HCT116 (cell line): ENCODE results near the gene DOK7. TPM values are rescaled to one million over a fixed set of nuclear protein-coding genes. Genes with fewer than 3 reads are reported as not detected.

ENCODE experiments used
- ATAC-seq: fragments of 200-7000 bp; cut with Tn5 transposase; 2 replicates; pipeline ENCODE4 v1.9.1; 2020; ENCODE audit warnings: mild to moderate bottlenecking, moderate library complexity
- BruUV-seq: library from RNA; stranded (reverse); fragments of 400-500 nt; replicated peaks from 2 replicates; lab custom pipeline; 2021; lab: Mats Ljungman, UMichigan
- CTCF ChIA-PET: fragments of 300-600 bp; sonication (Branson Sonifier 250); formaldehyde crosslinking; loops from one replicate; lab custom pipeline; 2021; ENCODE audit warnings: antibody characterized with exemption; lab: Charles Lee
- POLR2A ChIA-PET: fragments of 300-600, 350-600 bp; sonication (Branson Sonifier 250); formaldehyde crosslinking; loops from one replicate; lab custom pipeline; 2021; ENCODE audit warnings: antibody characterized with exemption; lab: Charles Lee
- RAD21 ChIA-PET, 2 experiments: fragments of 300-600 bp; sonication (Branson Sonifier 250); formaldehyde crosslinking; loops; one replicate each; lab custom pipeline; 2023; ENCODE audit warnings: low total read pairs in 2 of 2; ENCODE audit not compliant: uncharacterized antibody in 2 of 2, unreplicated experiment in 2 of 2, low non-redundant PET in 1 of 2; lab: Charles Lee
- DNase-seq: peaks from one replicate; pipeline ENCODE4 v3.0.0-alpha.2; 2010; ENCODE audit warnings: low read depth, low spot score
- H2AFZ ChIP-seq: fragments of 200-600 bp; shearing (Covaris generic), sonication (generic); 2 replicates; pipeline ENCODE4 v1.6.1; 2017; ENCODE audit warnings: low read depth, mixed run types, mixed read lengths, antibody characterized with exemption, low read length; ENCODE audit not compliant: poor library complexity, severe bottlenecking
- H3K27ac ChIP-seq: 2 replicates; pipeline ENCODE4 v1.5.1; 2012; ENCODE audit warnings: low read depth, low read length
- H3K27me3 ChIP-seq: fragments of 200-600 bp; sonication (generic); 2 replicates; pipeline ENCODE4 v1.6.1; 2016; ENCODE audit warnings: mixed run types, low read length, mixed read lengths; ENCODE audit not compliant: insufficient read depth
- H3K36me3 ChIP-seq, 2 experiments: fragments of 200-500 bp in 1 of 2; fragments of 200-600 bp in 1 of 2; sonication (Bioruptor generic) in 1 of 2; sonication (generic) in 1 of 2; 2 replicates each; pipeline versions ENCODE4 v1.5.1 to v1.6.1; 2014 to 2016; ENCODE audit warnings: low read length in 2 of 2, inconsistent platforms in 1 of 2, mixed read lengths in 1 of 2, mixed run types in 1 of 2; ENCODE audit not compliant: insufficient read depth in 2 of 2, control insufficient read depth in 1 of 2
- H3K4me1 ChIP-seq, 2 experiments: fragments of 200-600 bp in 1 of 2; sonication (generic) in 1 of 2; 2 replicates each; pipeline versions ENCODE4 v1.5.1 to v1.6.1; 2012 to 2017; ENCODE audit warnings: low read length in 2 of 2, inconsistent platforms in 1 of 2, mild to moderate bottlenecking in 1 of 2, mixed read lengths in 1 of 2, mixed run types in 1 of 2, moderate library complexity in 1 of 2; ENCODE audit not compliant: insufficient read depth in 2 of 2, control insufficient read depth in 1 of 2
- H3K4me2 ChIP-seq: fragments of 200-600 bp; sonication (generic); 2 replicates; pipeline ENCODE4 v1.6.1; 2017; ENCODE audit warnings: mixed run types, low read length, mixed read lengths
- H3K4me3 ChIP-seq, 2 experiments: fragments of 200-600 bp in 1 of 2; sonication (generic) in 1 of 2; replicated peaks in 1 of 2; 2 replicates each; pipeline ENCODE4 v1.5.1; 2011 to 2016; ENCODE audit warnings: low read length in 2 of 2, control low read depth in 1 of 2, low read depth in 1 of 2, mild to moderate bottlenecking in 1 of 2, mixed read lengths in 1 of 2, mixed run types in 1 of 2
- H3K79me2 ChIP-seq: fragments of 200-600 bp; sonication (generic); 2 replicates; pipeline ENCODE4 v1.6.1; 2017; ENCODE audit warnings: mild to moderate bottlenecking, mixed run types, low read length, moderate library complexity, mixed read lengths; ENCODE audit not compliant: insufficient read depth
- H3K9ac ChIP-seq: fragments of 200-600 bp; sonication (generic); 2 replicates; pipeline ENCODE4 v1.6.1; 2016; ENCODE audit warnings: low read length, mixed read lengths
- H3K9me2 ChIP-seq: fragments of 200-600 bp; sonication (generic), shearing (Covaris generic); 2 replicates; pipeline ENCODE4 v1.6.1; 2017; ENCODE audit warnings: mixed run types, mild to moderate bottlenecking, moderate library complexity; ENCODE audit not compliant: insufficient read depth
- H3K9me3 ChIP-seq, 2 experiments: fragments of 200-500 bp in 1 of 2; fragments of 200-600 bp in 1 of 2; sonication (Bioruptor generic) in 1 of 2; sonication (generic) in 1 of 2; 2 replicates each; pipeline ENCODE4 v1.6.1; 2014 to 2017; ENCODE audit warnings: low read length in 2 of 2, mixed read lengths in 2 of 2, inconsistent platforms in 1 of 2, low read depth in 1 of 2, mild to moderate bottlenecking in 1 of 2, mixed run types in 1 of 2, moderate library complexity in 1 of 2; ENCODE audit not compliant: control insufficient read depth in 1 of 2, insufficient read depth in 1 of 2
- H4K20me1 ChIP-seq: fragments of 200-600 bp; sonication (generic), shearing (Covaris generic); 2 replicates; pipeline ENCODE4 v1.6.1; 2017; ENCODE audit warnings: mixed run types, mild to moderate bottlenecking, moderate library complexity; ENCODE audit not compliant: insufficient read depth
- ATF3 ChIP-seq: IDR thresholded peaks from 2 replicates; pipeline ENCODE4 v1.6.1; 2012
- CEBPB ChIP-seq: IDR thresholded peaks from 2 replicates; pipeline ENCODE4 v1.6.1; 2012; ENCODE audit warnings: low read depth
- EGR1 ChIP-seq: IDR thresholded peaks from 2 replicates; pipeline ENCODE4 v1.6.1; 2012; ENCODE audit warnings: low read depth
- EZH2phosphoT487 ChIP-seq: fragments of 200-600 bp; IDR thresholded peaks from 2 replicates; pipeline ENCODE4 v1.6.1; 2018; ENCODE audit warnings: antibody characterized with exemption, borderline replicate concordance
- FOSL1 ChIP-seq: IDR thresholded peaks from 2 replicates; pipeline ENCODE4 v1.6.1; 2012; ENCODE audit warnings: low read depth
- JUND ChIP-seq: IDR thresholded peaks from 2 replicates; pipeline ENCODE4 v1.6.1; 2012
- MAX ChIP-seq: IDR thresholded peaks from 2 replicates; pipeline ENCODE4 v1.6.1; 2012
- POLR2AphosphoS5 ChIP-seq: IDR thresholded peaks from 2 replicates; pipeline ENCODE4 v1.6.1; 2011; ENCODE audit warnings: mild to moderate bottlenecking, low read depth, low read length, moderate library complexity
- REST ChIP-seq: IDR thresholded peaks from 2 replicates; pipeline ENCODE4 v1.6.1; 2012; ENCODE audit warnings: low read depth
- SIN3A ChIP-seq: IDR thresholded peaks from 2 replicates; pipeline ENCODE4 v1.6.1; 2012; ENCODE audit warnings: low read depth
- SP1 ChIP-seq: IDR thresholded peaks from 2 replicates; pipeline ENCODE4 v1.6.1; 2012; ENCODE audit warnings: low read depth
- SRF ChIP-seq: IDR thresholded peaks from 2 replicates; pipeline ENCODE4 v1.6.1; 2012; ENCODE audit warnings: low read depth
- intact Hi-C: fragments of 100-400 bp; cut with micrococcal nuclease; formaldehyde crosslinking; loops from 2 replicates; pipeline ENCODE4 v1.10.0; 2022
- total RNA-seq: library from RNA; stranded (reverse); gene quantifications from one replicate; pipeline ENCODE4 v1.2.1, GENCODE V29; 2021; ENCODE audit not compliant: unreplicated experiment

Gene DOK7
- total RNA-seq, 1 experiment from 2014 or later, result 2.4 TPM

GRCh38 chr4:3501126-3501824, 38.2 kb downstream of the DOK7 start:
- Histone ChIP-seq H3K4me3 (no peak overlapping the region), H3K79me2 (peaks cover 22% of the 10 kb centered on the region), H2AFZ (no peak overlapping the region), H3K9me2 (no peaks in the 10 kb centered on the region), H3K36me3 (peaks cover 0 to 2% of the 10 kb centered on the region in 2 experiments; a peak in 1 of 4 replicates), H3K9me3 (no peaks in the 10 kb centered on the region), H3K9ac (no peak overlapping the region), H3K27me3 (no peaks in the 10 kb centered on the region), H3K4me2 (no peak overlapping the region), H3K27ac (no peak overlapping the region), H4K20me1 (no peaks in the 10 kb centered on the region), H3K4me1 (no peaks in the 10 kb centered on the region)
- intact Hi-C loops, result no loop called here
- ChIA-PET CTCF (no interaction called here), POLR2A (no interaction called here), RAD21 (no interaction called here)
- DNase-seq (no peak), ATAC-seq (no peak)
- TF ChIP-seq ATF3 (no peak), FOSL1 (no peak)
- BruUV-seq, result no TSS peak

GRCh38 chr4:3501825-3502425, 38.8 kb downstream of the DOK7 start:
- DNase-seq, result no peak
- Histone ChIP-seq H3K36me3 (peaks cover 2 to 3% of the 10 kb centered on the region in 2 experiments; a peak in 3 of 4 replicates), H3K9me3 (no peaks in the 10 kb centered on the region), H2AFZ (no peak overlapping the region), H4K20me1 (no peaks in the 10 kb centered on the region), H3K79me2 (peaks cover 28% of the 10 kb centered on the region), H3K4me2 (no peak overlapping the region), H3K4me3 (no peak overlapping the region)
- CTCF ChIA-PET, result no interaction called here
- POLR2A ChIA-PET, result no interaction called here
- RAD21 ChIA-PET, result no interaction called here
- intact Hi-C loops, result no loop called here
- TF ChIP-seq ATF3 (no peak), SP1 (no peak), MAX (no peak), JUND (no peak), REST (no peak), SRF (no peak), CEBPB (no peak), POLR2AphosphoS5 (no peak), EGR1 (no peak), SIN3A (no peak), EZH2phosphoT487 (no peak)
- TF ChIP-seq, all 23 proteins: peak for 0
- Histone ChIP-seq H3K27me3 (no peaks in the 10 kb centered on the region), H3K27ac (no peak overlapping the region), H3K9me2 (no peaks in the 10 kb centered on the region), H3K4me1 (no peaks in the 10 kb centered on the region), H3K9ac (no peak overlapping the region)
- ATAC-seq, result no peak
- no TSS peak for BruUV-seq
